Endothelial cell of umbilical vein (primary cell): ENCODE measurements around the gene ADAM10. TPM values are rescaled to one million over a fixed set of nuclear protein-coding genes. Genes with fewer than 3 reads are reported as not detected.

Experiments used
- BruUV-seq: library from RNA; stranded (reverse); fragments of 400-500 nt; replicated peaks from 2 replicates; lab custom pipeline; 2021; lab: Mats Ljungman, UMichigan
- CTCF ChIA-PET: fragments of 300-600, 350-600 bp; sonication (Branson Sonifier 250); formaldehyde crosslinking; loops from one replicate; lab custom pipeline; 2021; ENCODE audit warnings: antibody characterized with exemption, inconsistent platforms; lab: Charles Lee
- POLR2A ChIA-PET: fragments of 300-600, 350-600 bp; sonication (Branson Sonifier 250); formaldehyde crosslinking; loops from one replicate; lab custom pipeline; 2021; ENCODE audit warnings: antibody characterized with exemption, inconsistent platforms; lab: Charles Lee
- DNase-seq: peaks from one replicate; pipeline ENCODE4 v3.0.0-alpha.2; 2011; ENCODE audit warnings: low read depth, low spot score
- FAIRE-seq: peaks from 2 replicates; lab custom pipeline; 2011; peaks lifted over from hg19 to GRCh38; lab: Jason Lieb, UNC
- H2AFZ ChIP-seq: 2 replicates; pipeline ENCODE4 v1.6.0; 2012; ENCODE audit warnings: low read depth, low read length, control low read depth, inconsistent platforms
- H3K27ac ChIP-seq: 2 replicates; pipeline ENCODE4 v1.5.1; 2011; ENCODE audit warnings: low read depth, mild to moderate bottlenecking, control low read depth, low read length, moderate library complexity; ENCODE audit not compliant: insufficient read depth
- H3K27me3 ChIP-seq, 2 experiments: 2 replicates each; pipeline versions ENCODE4 v1.6.0 to v1.6.1; 2011; ENCODE audit warnings: low read length in 2 of 2, mixed read lengths in 1 of 2; ENCODE audit not compliant: control insufficient read depth in 2 of 2, insufficient read depth in 2 of 2
- H3K36me3 ChIP-seq, 2 experiments: 2 replicates in 1 of 2; 3 replicates in 1 of 2; pipeline ENCODE4 v1.5.1; 2011; ENCODE audit warnings: low read length in 2 of 2, mild to moderate bottlenecking in 1 of 2, moderate library complexity in 1 of 2; ENCODE audit not compliant: control insufficient read depth in 2 of 2, insufficient read depth in 2 of 2; ENCODE audit errors: extremely low read depth in 1 of 2
- H3K4me1 ChIP-seq: 3 replicates; pipeline ENCODE4 v1.5.1; 2011; ENCODE audit warnings: mild to moderate bottlenecking, low read length; ENCODE audit not compliant: control insufficient read depth, insufficient read depth; ENCODE audit errors: extremely low read depth
- H3K4me2 ChIP-seq: 2 replicates; pipeline ENCODE4 v1.6.1; 2011; ENCODE audit warnings: low read length, control low read depth, mixed read lengths; ENCODE audit not compliant: insufficient read depth
- H3K4me3 ChIP-seq, 3 experiments: fragments of 200-600 bp in 1 of 3; sonication (generic), shearing (Covaris generic) in 1 of 3; replicated peaks in 1 of 3; 2 replicates each; pipeline ENCODE4 v1.5.1; 2011 to 2016; ENCODE audit warnings: control low read depth in 3 of 3, low read length in 3 of 3, mild to moderate bottlenecking in 2 of 3, inconsistent platforms in 1 of 3, low read depth in 1 of 3, moderate library complexity in 1 of 3; ENCODE audit not compliant: insufficient read depth in 1 of 3
- H3K79me2 ChIP-seq: 2 replicates; pipeline ENCODE4 v1.6.0; 2012; ENCODE audit warnings: low read length, inconsistent platforms; ENCODE audit not compliant: control insufficient read depth, insufficient read depth
- H3K9ac ChIP-seq: replicated peaks from 2 replicates; pipeline ENCODE3; 2011; ENCODE audit warnings: low read length, control low read depth; ENCODE audit not compliant: insufficient read depth; ENCODE audit errors: extremely low read depth
- H3K9me1 ChIP-seq: replicated peaks from 3 replicates; pipeline ENCODE4 v1.6.0; 2011; ENCODE audit warnings: mild to moderate bottlenecking, low read length; ENCODE audit not compliant: control insufficient read depth, insufficient read depth; ENCODE audit errors: extremely low read depth
- H3K9me3 ChIP-seq: replicated peaks from 2 replicates; pipeline ENCODE4 v1.5.1; 2012; ENCODE audit warnings: low read length, inconsistent platforms; ENCODE audit not compliant: control insufficient read depth, insufficient read depth
- H4K20me1 ChIP-seq: replicated peaks from 2 replicates; pipeline ENCODE3; 2011; ENCODE audit warnings: mild to moderate bottlenecking, low read length; ENCODE audit not compliant: control insufficient read depth, insufficient read depth; ENCODE audit errors: extremely low read depth
- EZH2 ChIP-seq: IDR thresholded peaks from 2 replicates; pipeline ENCODE4 v1.6.1; 2012; ENCODE audit warnings: borderline replicate concordance, low read depth, mild to moderate bottlenecking, moderate library complexity, low read length, inconsistent platforms; ENCODE audit not compliant: severe bottlenecking
- FOS ChIP-seq: IDR thresholded peaks from 2 replicates; pipeline ENCODE4 v1.6.1; 2011; ENCODE audit warnings: mild to moderate bottlenecking, low read length, moderate library complexity, borderline replicate concordance; ENCODE audit not compliant: insufficient read depth
- GATA2 ChIP-seq: IDR thresholded peaks from 2 replicates; pipeline ENCODE4 v1.7.0; 2011; ENCODE audit warnings: low read depth, mild to moderate bottlenecking, moderate library complexity, mixed read lengths, low read length; ENCODE audit not compliant: insufficient read length, insufficient read depth
- JUN ChIP-seq: IDR thresholded peaks from 2 replicates; pipeline ENCODE4 v1.6.1; 2011; ENCODE audit warnings: borderline replicate concordance, low read depth; ENCODE audit not compliant: insufficient read length, insufficient read depth
- MYC ChIP-seq: IDR thresholded peaks from one replicate; pipeline ENCODE4 v1.6.1; 2011; ENCODE audit warnings: mild to moderate bottlenecking, low read depth, low read length
- POLR2A ChIP-seq: IDR thresholded peaks from 2 replicates; pipeline ENCODE4 v1.6.1; 2012; ENCODE audit warnings: low read depth, mild to moderate bottlenecking, control low read depth, low read length
- POLR2AphosphoS5 ChIP-seq: IDR thresholded peaks from 2 replicates; pipeline ENCODE4 v1.6.1; 2012; ENCODE audit warnings: low read depth, mild to moderate bottlenecking, control low read depth, low read length, moderate library complexity; ENCODE audit not compliant: insufficient read depth
- dilution Hi-C: fragments of 300-500 bp; cut with MboI; formaldehyde crosslinking; loops from one replicate; pipeline ENCODE4 v1.15.0; 2019; ENCODE audit warnings: low sequenced_read_pairs; ENCODE audit not compliant: extremely low pct_ligation_motif_present
- intact Hi-C: fragments of 100-400 bp; cut with micrococcal nuclease; formaldehyde crosslinking; loops from one replicate; pipeline ENCODE4 v1.10.0; 2022
- polyA plus RNA-seq, 4 experiments: library from polyadenylated mRNA; depleted of rRNA in 3 of 4; stranded (reverse) in 3 of 4; unstranded in 1 of 4; fragments of >200 nt; gene quantifications; 2 replicates each; pipeline versions ENCODE4 v1.2.1 to v1.2.3, GENCODE V29; 2011 to 2012; ENCODE audit warnings: missing spikeins in 1 of 4
- total RNA-seq: library from RNA; stranded (reverse); gene quantifications from 2 replicates; pipeline ENCODE4 v1.2.3, GENCODE V29; 2021
- TF ChIP-seq, protein P1 (sequence below), 2 donors: IDR thresholded peaks; 1 replicate in 1 of 2; 2 replicates in 1 of 2; pipeline ENCODE4 v1.5.1; 2011; ENCODE audit warnings: low read length in 2 of 2, mild to moderate bottlenecking in 2 of 2, moderate library complexity in 2 of 2, control low read depth in 1 of 2, inconsistent platforms in 1 of 2, low read depth in 1 of 2; ENCODE audit not compliant: insufficient read depth in 1 of 2; ENCODE audit errors: extremely low read depth in 1 of 2
- TF ChIP-seq, protein P2 (sequence below): IDR thresholded peaks from 2 replicates; pipeline ENCODE4 v1.6.1; 2011; ENCODE audit not compliant: insufficient read depth, insufficient read length

The ADAM10 gene
- total and polyA plus RNA-seq, 2 donors (not counting 3 experiments of a cell fraction or from before 2014, with no cell fraction given) = 91.3 to 203 TPM

DNA sequence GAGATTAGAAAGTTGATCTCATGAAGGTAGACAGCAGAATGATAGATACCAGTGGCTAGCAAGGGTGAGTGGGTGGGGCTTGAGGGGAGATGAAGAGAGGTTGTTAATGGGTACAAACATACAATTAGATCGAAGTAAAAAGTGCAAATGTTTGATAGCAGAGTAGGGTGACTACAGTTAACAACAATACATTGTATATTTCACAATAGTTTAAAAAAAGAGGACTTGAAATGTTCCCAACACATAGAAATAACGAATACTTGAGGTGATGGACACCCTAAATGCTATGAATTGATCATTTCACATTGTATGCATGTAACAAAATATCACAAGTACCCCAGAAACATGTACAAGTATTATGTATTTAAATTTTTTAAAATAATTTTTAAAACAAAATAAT lies 47.3 kb downstream of the ADAM10 start:
- no peak for TF ChIP-seq EZH2
- TF ChIP-seq, protein P1, sequence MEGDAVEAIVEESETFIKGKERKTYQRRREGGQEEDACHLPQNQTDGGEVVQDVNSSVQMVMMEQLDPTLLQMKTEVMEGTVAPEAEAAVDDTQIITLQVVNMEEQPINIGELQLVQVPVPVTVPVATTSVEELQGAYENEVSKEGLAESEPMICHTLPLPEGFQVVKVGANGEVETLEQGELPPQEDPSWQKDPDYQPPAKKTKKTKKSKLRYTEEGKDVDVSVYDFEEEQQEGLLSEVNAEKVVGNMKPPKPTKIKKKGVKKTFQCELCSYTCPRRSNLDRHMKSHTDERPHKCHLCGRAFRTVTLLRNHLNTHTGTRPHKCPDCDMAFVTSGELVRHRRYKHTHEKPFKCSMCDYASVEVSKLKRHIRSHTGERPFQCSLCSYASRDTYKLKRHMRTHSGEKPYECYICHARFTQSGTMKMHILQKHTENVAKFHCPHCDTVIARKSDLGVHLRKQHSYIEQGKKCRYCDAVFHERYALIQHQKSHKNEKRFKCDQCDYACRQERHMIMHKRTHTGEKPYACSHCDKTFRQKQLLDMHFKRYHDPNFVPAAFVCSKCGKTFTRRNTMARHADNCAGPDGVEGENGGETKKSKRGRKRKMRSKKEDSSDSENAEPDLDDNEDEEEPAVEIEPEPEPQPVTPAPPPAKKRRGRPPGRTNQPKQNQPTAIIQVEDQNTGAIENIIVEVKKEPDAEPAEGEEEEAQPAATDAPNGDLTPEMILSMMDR (IDR thresholded peaks at IDR 0.05; ENCODE audit: extremely low read depth in 1 of 2, insufficient read depth in 1 of 2, low read depth in 1 of 2, low read length in 2 of 2) = no peak
- TF ChIP-seq GATA2 = no peak
- TF ChIP-seq MYC = no peak
- no peak for TF ChIP-seq JUN
- no peak for TF ChIP-seq POLR2AphosphoS5
- no peak for TF ChIP-seq POLR2A
- TF ChIP-seq FOS = no peak
- TF ChIP-seq, protein P2, sequence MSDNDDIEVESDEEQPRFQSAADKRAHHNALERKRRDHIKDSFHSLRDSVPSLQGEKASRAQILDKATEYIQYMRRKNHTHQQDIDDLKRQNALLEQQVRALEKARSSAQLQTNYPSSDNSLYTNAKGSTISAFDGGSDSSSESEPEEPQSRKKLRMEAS = no peak
- no peaks in the 10 kb centered on the region for H3K27me3 ChIP-seq
- H3K4me3 ChIP-seq = no peak overlapping the region
- no TSS peak for BruUV-seq
- peaks cover 77% of the 10 kb centered on the region for H3K79me2 ChIP-seq
- FAIRE-seq (no peak), DNase-seq (no peak)
- H3K9ac ChIP-seq = no peak overlapping the region
- no peaks in the 10 kb centered on the region for H3K4me1 ChIP-seq
- no peak overlapping the region for H3K27ac ChIP-seq
- H3K36me3 ChIP-seq = no peaks in the 10 kb centered on the region
- H4K20me1 ChIP-seq = no peaks in the 10 kb centered on the region
- CTCF ChIA-PET = no interaction called here
- POLR2A ChIA-PET = no interaction called here
- no peak overlapping the region for H3K4me2 ChIP-seq
- H3K9me3 ChIP-seq = no peaks in the 10 kb centered on the region
- dilution Hi-C loops = no loop called here
- H3K9me1 ChIP-seq = no peaks in the 10 kb centered on the region
- intact Hi-C loops = no loop called here
- no peak overlapping the region for H2AFZ ChIP-seq
